Transverse colon (tissue), 4 donors: ENCODE results near the gene APELA. TPM values are rescaled to one million over a fixed set of nuclear protein-coding genes. Genes with fewer than 3 reads are reported as not detected.
"Not testable (repeated sequence)": the region's sequence is repeated elsewhere in the genome, so short reads cannot be mapped to it uniquely, and the experiment has no call there.

Source experiments
- DNase-seq: peaks from one replicate; pipeline ENCODE4 v3.0.0-alpha.2; 2019
- H3K27ac ChIP-seq, 4 donors: fragments of 200-600 bp; sonication (generic); 2 replicates each; pipeline ENCODE4 v1.5.1; 2016 to 2018; ENCODE audit warnings: inconsistent platforms in 4 of 4
- H3K27me3 ChIP-seq: fragments of 200-600 bp; sonication (generic); 2 replicates; pipeline ENCODE4 v1.5.1; 2017; ENCODE audit warnings: inconsistent platforms
- H3K36me3 ChIP-seq, 4 donors: fragments of 200-600 bp; sonication (generic); 2 replicates each; pipeline ENCODE4 v1.5.1; 2017 to 2019; ENCODE audit warnings: inconsistent platforms in 4 of 4
- H3K4me1 ChIP-seq, 4 donors: fragments of 200-600 bp; sonication (generic); 2 replicates each; pipeline ENCODE4 v1.5.1; 2017 to 2020; ENCODE audit warnings: inconsistent platforms in 4 of 4
- H3K4me3 ChIP-seq, 4 donors: fragments of 200-600 bp; sonication (generic); 1 replicate in 1 of 4; 2 replicates in 3 of 4; pipeline versions ENCODE4 v1.5.1 to v1.6.1; 2017 to 2019; ENCODE audit warnings: inconsistent platforms in 4 of 4
- H3K9me3 ChIP-seq, 2 donors: fragments of 200-600 bp; sonication (generic); 2 replicates each; pipeline ENCODE4 v1.5.1; 2017 to 2019; ENCODE audit warnings: inconsistent platforms in 2 of 2
- CTCF ChIP-seq, 5 experiments: fragments of 200-600 bp in 3 of 5; fragments of 450-650 bp in 2 of 5; sonication (generic) in 3 of 5; IDR thresholded peaks; 1 replicate in 2 of 5; 2 replicates in 3 of 5; pipeline ENCODE4 v1.5.1; 2016 to 2017; ENCODE audit warnings: antibody characterized with exemption in 5 of 5, inconsistent platforms in 3 of 5, mild to moderate bottlenecking in 2 of 5, moderate library complexity in 1 of 5
- EP300 ChIP-seq: sonication (generic); formaldehyde crosslinking; IDR thresholded peaks from one replicate; pipeline ENCODE4 v1.6.1; 2017; ENCODE audit warnings: antibody characterized with exemption, low read depth
- POLR2A ChIP-seq: fragments of 450-650 bp; IDR thresholded peaks from one replicate; pipeline ENCODE4 v1.6.1; 2016; ENCODE audit warnings: antibody characterized with exemption, mild to moderate bottlenecking, moderate library complexity
- POLR2AphosphoS5 ChIP-seq, 3 donors: sonication (generic); formaldehyde crosslinking; IDR thresholded peaks; one replicate each; pipeline ENCODE4 v1.6.1; 2016; ENCODE audit warnings: antibody characterized with exemption in 3 of 3
- WGBS, 2 donors: methylation state at CpG; one replicate each; pipeline ENCODE4 v1.1.5; 2018; ENCODE audit warnings: low coverage in 1 of 2; 5-methylcytosine and 5-hydroxymethylcytosine counted together
- in situ Hi-C, 4 donors: fragments of 200-750 bp; cut with MboI; loops; one replicate each; pipeline versions ENCODE4 v1.15.0 to v1.15.1; 2017; ENCODE audit warnings: low sequenced_read_pairs in 3 of 4, low pct_ligation_motif_present in 1 of 4, low pct_unique_long_range_greater_than_20kb in 1 of 4
- intact Hi-C: fragments of 100-400 bp; cut with DNase I; formaldehyde crosslinking; loops from one replicate; pipeline ENCODE4 v1.15.1; 2023; ENCODE audit warnings: low total_unique reads
- total RNA-seq, 4 donors: library from RNA; depleted of rRNA; stranded (reverse); fragments of >200 nt; gene quantifications; one replicate each; pipeline ENCODE4 v1.1.0, GENCODE V29; 2016

Gene APELA
- total RNA-seq, 4 donors from 2014 or later = not detected

GRCh38 chr4:164904336-164904735, 27.4 kb downstream of the APELA start:
- intact Hi-C loops = no loop called here
- no peaks in the 10 kb centered on the region for H3K27me3 ChIP-seq
- no peak for TF ChIP-seq CTCF (IDR thresholded peaks at IDR 0.05)
- no peak for TF ChIP-seq POLR2AphosphoS5 (IDR thresholded peaks at IDR 0.05)
- TF ChIP-seq EP300 = no peak
- TF ChIP-seq POLR2A = no peak
- no peaks in the 10 kb centered on the region for H3K4me1 ChIP-seq
- DNase-seq = no peak
- H3K9me3 ChIP-seq = no peaks in the 10 kb centered on the region
- no peak overlapping the region for H3K27ac ChIP-seq
- in situ Hi-C loops = no loop called here
- WGBS, 2 donors = 71 to 74% methylated on average over 3 to 5 of the region's 5 CpGs
- no peak overlapping the region for H3K4me3 ChIP-seq
- no peaks in the 10 kb centered on the region for H3K36me3 ChIP-seq

- no peak for DNase-seq
- Histone ChIP-seq H3K9me3 (no peaks in the 10 kb centered on the region), H3K4me3 (no peak overlapping the region), H3K4me1 (no peaks in the 10 kb centered on the region), H3K36me3 (no peaks in the 10 kb centered on the region), H3K27me3 (no peaks in the 10 kb centered on the region), H3K27ac (no peak overlapping the region)
- intact Hi-C loops = no loop called here
- in situ Hi-C loops = no loop called here
- TF ChIP-seq POLR2AphosphoS5 (IDR thresholded peaks at IDR 0.05) (no peak), EP300 (no peak), CTCF (IDR thresholded peaks at IDR 0.05) (no peak), POLR2A (no peak)
- 78 to 100% methylated on average over 2 of the region's 2 CpGs for WGBS, 2 donors
Observed at GRCh38 chr4:164904941-164905340, 28.0 kb downstream of the APELA start.

GRCh38 chr4:164906368-164906767, 29.4 kb downstream of the APELA start:
- H3K4me1 ChIP-seq = no peaks in the 10 kb centered on the region

GRCh38 chr4:164913506-164913905, 36.5 kb downstream of the APELA start:
- H3K4me3 ChIP-seq, intact Hi-C loops, H3K27me3 ChIP-seq, H3K27ac ChIP-seq, H3K4me1 ChIP-seq, in situ Hi-C loops, DNase-seq, H3K36me3 ChIP-seq, H3K9me3 ChIP-seq: not testable (repeated sequence)
- WGBS, 2 donors = 86% methylated on average over 2 of the region's 2 CpGs

More at GRCh38 chr4:164906368-164906767, 29.4 kb downstream of the APELA start:
- H3K4me3 ChIP-seq = no peak overlapping the region
- H3K36me3 ChIP-seq = no peaks in the 10 kb centered on the region
- no peaks in the 10 kb centered on the region for H3K9me3 ChIP-seq
- DNase-seq = no peak
- 52 to 54% methylated on average over 3 of the region's 3 CpGs for WGBS, 2 donors
- no peaks in the 10 kb centered on the region for H3K27me3 ChIP-seq
- in situ Hi-C loops = no loop called here
- intact Hi-C loops = no loop called here
- H3K27ac ChIP-seq = no peak overlapping the region
- TF ChIP-seq CTCF (IDR thresholded peaks at IDR 0.05) (no peak), EP300 (no peak), POLR2AphosphoS5 (IDR thresholded peaks at IDR 0.05) (no peak), POLR2A (no peak)

- intact Hi-C loops (no loop called here), in situ Hi-C loops (no loop called here)
- no peaks in the 10 kb centered on the region for H3K36me3 ChIP-seq
- H3K27ac ChIP-seq = no peak overlapping the region
- 69 to 71% methylated on average over 3 of the region's 3 CpGs for WGBS, 2 donors
- no peak for DNase-seq
- H3K4me1 ChIP-seq = no peaks in the 10 kb centered on the region
- no peak overlapping the region for H3K4me3 ChIP-seq
- no peaks in the 10 kb centered on the region for H3K27me3 ChIP-seq
- H3K9me3 ChIP-seq = no peaks in the 10 kb centered on the region
- TF ChIP-seq CTCF (IDR thresholded peaks at IDR 0.05) (no peak), EP300 (no peak), POLR2AphosphoS5 (IDR thresholded peaks at IDR 0.05) (no peak), POLR2A (no peak)
Observed at GRCh38 chr4:164918956-164919355, 42.0 kb downstream of the APELA start.
